B cell (primary cell): ENCODE measurements around the gene MGARP. TPM values are rescaled to one million over a fixed set of nuclear protein-coding genes. Genes with fewer than 3 reads are reported as not detected.

Experiments
- ATAC-seq: fragments of 200-7000 bp; cut with Tn5 transposase; one replicate; pipeline ENCODE4 v1.10.0; 2021; ENCODE audit warnings: low read depth, mild to moderate bottlenecking, moderate number of reproducible peaks, moderate library complexity
- CTCF ChIA-PET: fragments of 350-600 bp; sonication (Branson Sonifier 250); formaldehyde crosslinking; loops from one replicate; lab custom pipeline; 2021; ENCODE audit warnings: antibody characterized with exemption, inconsistent platforms; lab: Charles Lee
- POLR2A ChIA-PET: fragments of 350-600 bp; sonication (Branson Sonifier 250); formaldehyde crosslinking; loops from one replicate; lab custom pipeline; 2021; ENCODE audit warnings: antibody characterized with exemption; lab: Charles Lee
- DNase-seq: peaks from one replicate; pipeline ENCODE4 v3.0.0; 2013
- H2AFZ ChIP-seq: 2 replicates; pipeline ENCODE4 v1.6.1; 2012; ENCODE audit warnings: mild to moderate bottlenecking, low read depth, low read length; ENCODE audit not compliant: insufficient read depth, poor library complexity, severe bottlenecking
- H3K27ac ChIP-seq, 2 donors: 1 replicate in 1 of 2; 2 replicates in 1 of 2; pipeline ENCODE4 v1.5.1; 2012 to 2013; ENCODE audit warnings: low read length in 2 of 2, mild to moderate bottlenecking in 2 of 2, moderate library complexity in 1 of 2
- H3K27me3 ChIP-seq, 4 experiments: fragments of 200-600 bp in 1 of 4; sonication (generic) in 1 of 4; replicated peaks in 1 of 4; 1 replicate in 2 of 4; 2 replicates in 2 of 4; pipeline versions ENCODE4 v1.6.1 to v1.7.0; 2013 to 2016; ENCODE audit warnings: low read length in 3 of 4, mild to moderate bottlenecking in 2 of 4, mixed read lengths in 1 of 4, moderate library complexity in 1 of 4; ENCODE audit not compliant: insufficient read depth in 4 of 4, control insufficient read depth in 3 of 4; ENCODE audit errors: control extremely low read depth in 1 of 4
- H3K36me3 ChIP-seq, 2 experiments: replicated peaks in 1 of 2; 1 replicate in 1 of 2; 2 replicates in 1 of 2; pipeline versions ENCODE4 v1.6.1 to v1.7.1; 2013; ENCODE audit warnings: low read length in 1 of 2; ENCODE audit not compliant: insufficient read depth in 2 of 2, control insufficient read depth in 1 of 2; ENCODE audit errors: control extremely low read depth in 1 of 2, extremely low read depth in 1 of 2
- H3K4me1 ChIP-seq, 2 donors: fragments of 200-600 bp in 1 of 2; sonication (generic) in 1 of 2; 1 replicate in 1 of 2; 2 replicates in 1 of 2; pipeline versions ENCODE4 v1.5.1 to v1.6.1; 2013 to 2017; ENCODE audit warnings: low read length in 2 of 2; ENCODE audit not compliant: control insufficient read depth in 2 of 2, insufficient read depth in 2 of 2
- H3K4me2 ChIP-seq: replicated peaks from 2 replicates; pipeline ENCODE3; 2012; ENCODE audit warnings: mild to moderate bottlenecking, low read depth, low read length; ENCODE audit not compliant: poor library complexity, severe bottlenecking
- H3K4me3 ChIP-seq, 5 experiments: fragments of 200-600 bp in 1 of 5; sonication (generic) in 1 of 5; 1 replicate in 3 of 5; 2 replicates in 2 of 5; pipeline versions ENCODE4 v1.5.1 to v1.7.0; 2011 to 2016; ENCODE audit warnings: low read length in 4 of 5, mild to moderate bottlenecking in 4 of 5, low read depth in 2 of 5, control low read depth in 1 of 5, moderate library complexity in 1 of 5; ENCODE audit not compliant: insufficient read depth in 1 of 5; ENCODE audit errors: control extremely low read depth in 1 of 5, extremely low read depth in 1 of 5
- H3K79me2 ChIP-seq: fragments of 200-600 bp; sonication (generic); one replicate; pipeline ENCODE4 v1.6.0; 2016; ENCODE audit warnings: low read length; ENCODE audit not compliant: control insufficient read depth, insufficient read depth
- H3K9ac ChIP-seq: fragments of 200-600 bp; sonication (generic); 2 replicates; pipeline ENCODE4 v1.6.1; 2017; ENCODE audit warnings: mild to moderate bottlenecking, low read length, moderate library complexity
- H3K9me3 ChIP-seq, 3 donors: one replicate each; pipeline versions ENCODE4 v1.6.1 to v1.7.1; 2013; ENCODE audit warnings: low read length in 2 of 3; ENCODE audit not compliant: control insufficient read depth in 2 of 3, insufficient read depth in 1 of 3; ENCODE audit errors: control extremely low read depth in 1 of 3
- H4K20me1 ChIP-seq: 2 replicates; pipeline ENCODE4 v1.6.0; 2012; ENCODE audit warnings: mild to moderate bottlenecking, low read length; ENCODE audit not compliant: insufficient read depth, control insufficient read depth, poor library complexity, severe bottlenecking
- H3K27ac Mint-ChIP-seq: one replicate; pipeline ENCODE4 v1.8.0; 2021; ENCODE audit warnings: mixed read lengths
- H3K27me3 Mint-ChIP-seq: one replicate; pipeline ENCODE4 v1.8.0; 2021; ENCODE audit warnings: mixed read lengths
- H3K4me1 Mint-ChIP-seq: one replicate; pipeline ENCODE4 v1.8.0; 2021; ENCODE audit warnings: mixed read lengths
- H3K4me3 Mint-ChIP-seq: one replicate; pipeline ENCODE4 v1.8.0; 2021; ENCODE audit warnings: mixed read lengths
- H3K9me3 Mint-ChIP-seq: one replicate; pipeline ENCODE4 v1.8.0; 2022; ENCODE audit warnings: mixed read lengths; ENCODE audit not compliant: insufficient read depth
- CTCF ChIP-seq: fragments of 200-600 bp; IDR thresholded peaks from one replicate; pipeline ENCODE4 v1.8.0; 2022; ENCODE audit warnings: antibody characterized with exemption, mild to moderate bottlenecking
- EZH2 ChIP-seq: IDR thresholded peaks from 2 replicates; pipeline ENCODE4 v1.6.1; 2012; ENCODE audit warnings: borderline replicate concordance, low read depth, mild to moderate bottlenecking, moderate library complexity, low read length; ENCODE audit not compliant: insufficient read depth, poor library complexity, severe bottlenecking
- WGBS: methylation state at CpG from one replicate; pipeline ENCODE4 v1.1.5; 2013; ENCODE audit warnings: missing lambda C conversion rate; ENCODE audit not compliant: insufficient coverage; 5-methylcytosine and 5-hydroxymethylcytosine counted together
- intact Hi-C: fragments of 100-400 bp; cut with micrococcal nuclease; formaldehyde crosslinking; loops from one replicate; pipeline ENCODE4 v1.10.0; 2022
- polyA minus RNA-seq: library from RNA; depleted of rRNA, polyadenylated mRNA; stranded (reverse); fragments of >200 nt; gene quantifications from 2 replicates; pipeline ENCODE4 v1.2.3, GENCODE V29; 2012
- polyA plus RNA-seq: library from polyadenylated mRNA; depleted of rRNA; stranded (reverse); fragments of >200 nt; gene quantifications from 2 replicates; pipeline ENCODE4 v1.2.3, GENCODE V29; 2012
- total RNA-seq, 2 donors: library from RNA; stranded (reverse); fragments of 120-200 nt in 1 of 2; gene quantifications; 1 replicate in 1 of 2; 2 replicates in 1 of 2; pipeline versions ENCODE4 v1.2.3 to v1.2.4, GENCODE V29; 2013 to 2022

The MGARP gene
- not detected in 2 replicates for total RNA-seq
- total RNA-seq (2013) = 0.35 TPM
- polyA plus RNA-seq = 0.28 TPM in 1 of 2 replicates, not detected in the other
- not detected in 2 replicates for polyA minus RNA-seq

GRCh38 chr4:139279760-139280620 is at the start of gene MGARP:
Gene MGARP, minus strand, starts transcription at chr4:139280225. Its CDS starts 67 bp downstream, at chr4:139280158.
- peak within 1 kb of the TSS; percentile 88 for H3K4me3 Mint-ChIP-seq
- H3K27ac Mint-ChIP-seq = no peak within 1 kb of the TSS
- peaks cover 0 to 38% (median 32%) of the 10 kb centered on the region in 4 experiments for H3K27me3 ChIP-seq
- H3K27me3 Mint-ChIP-seq = peaks cover 40% of the 10 kb centered on the region
- CTCF ChIA-PET = interaction anchor here (0.6 to 5.2 kb wide), 6 partner anchors 15 to 180 kb away, joined by 3 to 25 read pairs (median 4); no protein-coding TSS in a partner anchor
- peaks cover 18% of the 10 kb centered on the region for H3K4me1 Mint-ChIP-seq
- TF ChIP-seq EZH2 = peak; percentile 73
- no peak for TF ChIP-seq CTCF
- 5% methylated on average over 44 of the region's 51 CpGs for WGBS
- peak within 1 kb of the TSS; percentile 77 for H2AFZ ChIP-seq
- H3K36me3 ChIP-seq = no peaks in the 10 kb centered on the region
- intact Hi-C loops = loop anchor here (2.0 kb wide), 2 partner anchors 13 to 21 kb away; partner anchors contain the start of gene NAA15
- no peaks in the 10 kb centered on the region for H3K79me2 ChIP-seq
- peaks cover 2 to 13% (median 4%) of the 10 kb centered on the region in 3 donors for H3K9me3 ChIP-seq
- POLR2A ChIA-PET = interaction anchor here (0.5 kb wide), 1 partner anchor 77 kb away, joined by 6 read pairs; no protein-coding TSS in a partner anchor
- H4K20me1 ChIP-seq = no peaks in the 10 kb centered on the region
- no peak within 1 kb of the TSS for H3K27ac ChIP-seq
- DNase-seq = peak; percentile 53
- peak within 1 kb of the TSS; percentile 32 to 75 (median 56) for H3K4me3 ChIP-seq
- ATAC-seq = peak; percentile 74
- peak within 1 kb of the TSS; percentile 93 for H3K4me2 ChIP-seq
- peaks cover 4% of the 10 kb centered on the region for H3K9me3 Mint-ChIP-seq
- peak within 1 kb of the TSS; percentile 63 for H3K9ac ChIP-seq
- H3K4me1 ChIP-seq = peaks cover 17 to 19% of the 10 kb centered on the region in 2 donors
